Kidney (tissue), 14 donors: ENCODE data around the gene PRICKLE2. TPM values are rescaled to one million over a fixed set of nuclear protein-coding genes. Genes with fewer than 3 reads are reported as not detected.

Experiments
- DNase-seq, 5 donors: peaks; one replicate each; pipeline ENCODE4 v3.0.0-alpha.2; 2013 to 2020
- FAIRE-seq: peaks from 2 replicates; lab custom pipeline; 2012; peaks lifted over from hg19 to GRCh38; lab: Jason Lieb, UNC
- H3K27ac ChIP-seq, 2 donors: one replicate each; pipeline ENCODE4 v1.7.0; 2013; ENCODE audit warnings: low read depth in 2 of 2, low read length in 2 of 2, inconsistent platforms in 1 of 2
- H3K27me3 ChIP-seq: one replicate; pipeline ENCODE4 v1.7.1; 2013; ENCODE audit warnings: low read length, inconsistent platforms; ENCODE audit not compliant: control insufficient read depth, insufficient read depth
- H3K36me3 ChIP-seq, 3 donors: one replicate each; pipeline versions ENCODE4 v1.7.0 to v1.7.1; 2013; ENCODE audit warnings: low read length in 3 of 3, control low read depth in 1 of 3, inconsistent platforms in 1 of 3; ENCODE audit not compliant: insufficient read depth in 3 of 3, control insufficient read depth in 2 of 3
- H3K4me1 ChIP-seq, 3 donors: one replicate each; pipeline versions ENCODE4 v1.7.0 to v1.7.1; 2013; ENCODE audit warnings: low read length in 3 of 3, inconsistent platforms in 1 of 3, low read depth in 1 of 3; ENCODE audit not compliant: control insufficient read depth in 2 of 3, insufficient read depth in 2 of 3
- H3K4me3 ChIP-seq, 3 donors: one replicate each; pipeline versions ENCODE4 v1.7.0 to v1.8.1; 2013; ENCODE audit warnings: low read length in 3 of 3, control low read depth in 1 of 3, inconsistent platforms in 1 of 3
- H3K9ac ChIP-seq, 3 donors: one replicate each; pipeline versions ENCODE4 v1.7.0 to v1.7.1; 2013; ENCODE audit warnings: low read length in 3 of 3, control low read depth in 1 of 3, inconsistent platforms in 1 of 3
- H3K9me3 ChIP-seq, 3 donors: one replicate each; pipeline versions ENCODE4 v1.7.0 to v1.7.1; 2013; ENCODE audit warnings: low read length in 3 of 3, control low read depth in 1 of 3, inconsistent platforms in 1 of 3; ENCODE audit not compliant: control insufficient read depth in 2 of 3, insufficient read depth in 1 of 3
- intact Hi-C: fragments of 100-400 bp; cut with DNase I; formaldehyde crosslinking; loops from one replicate; pipeline ENCODE4 v1.11.1; 2022
- polyA plus RNA-seq: library from polyadenylated mRNA; stranded (reverse); fragments of 350-450 nt; fragmentation: Illumina TruSeq; extraction: RNeasy Lipid Tissue Mini Kit (QIAGEN cat#74804); gene quantifications from one replicate; pipeline ENCODE4 v1.2.3, GENCODE V29; 2014; ENCODE audit warnings: low read depth, low replicate concordance; ENCODE audit not compliant: insufficient read depth
- total RNA-seq: library from RNA; stranded (reverse); fragmentation: NEBNext Ultra II Directional; extraction: Animal tissue kit (Norgen Biotek cat#: 25700); gene quantifications from one replicate; pipeline ENCODE4 v1.2.1, GENCODE V29; 2021
- TF ChIP-seq, protein P1 (sequence below): IDR thresholded peaks from 3 replicates; pipeline ENCODE4 v1.5.1; 2012; ENCODE audit warnings: mild to moderate bottlenecking, moderate library complexity, borderline replicate concordance; ENCODE audit not compliant: insufficient read depth; ENCODE audit errors: extremely low read depth
- donor health status: control.
- donor health status: control.
- donor health status: control.
- donor health status: control.
- donor health status: control.
- donor health status: DM: yes; HTN: yes; CAD: no.
- donor health status: Normal renal cell carcinoma (clear cell type).

PRICKLE2 gene
- total and polyA plus RNA-seq, 2 donors from 2014 or later: 3.5 to 22.9 TPM

DNA sequence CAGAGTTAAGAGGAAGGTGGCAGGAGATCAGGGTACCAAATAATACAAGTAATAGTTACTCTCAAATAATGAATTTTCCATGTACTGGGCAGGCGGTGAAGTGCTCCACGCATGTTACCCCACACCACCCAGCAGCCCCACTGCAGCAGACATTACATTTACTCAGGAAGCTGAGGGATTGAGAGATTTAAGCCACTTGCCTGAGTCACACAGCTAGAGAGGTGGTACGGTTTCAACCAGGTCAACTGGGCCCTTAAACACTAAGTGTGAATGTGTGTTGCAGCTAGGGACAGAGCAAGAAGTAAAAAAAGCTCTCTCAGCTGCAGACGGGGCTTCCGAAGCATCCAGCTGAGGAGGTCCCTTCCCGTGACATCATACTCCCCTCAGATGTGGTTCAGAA is 91.3 kb downstream of the PRICKLE2 start:
- H3K27ac ChIP-seq: no peak overlapping the region
- no peaks in the 10 kb centered on the region for H3K4me1 ChIP-seq
- no peak overlapping the region for H3K9ac ChIP-seq
- DNase-seq (no peak), FAIRE-seq (no peak)
- H3K4me3 ChIP-seq: no peak overlapping the region
- TF ChIP-seq, protein P1, sequence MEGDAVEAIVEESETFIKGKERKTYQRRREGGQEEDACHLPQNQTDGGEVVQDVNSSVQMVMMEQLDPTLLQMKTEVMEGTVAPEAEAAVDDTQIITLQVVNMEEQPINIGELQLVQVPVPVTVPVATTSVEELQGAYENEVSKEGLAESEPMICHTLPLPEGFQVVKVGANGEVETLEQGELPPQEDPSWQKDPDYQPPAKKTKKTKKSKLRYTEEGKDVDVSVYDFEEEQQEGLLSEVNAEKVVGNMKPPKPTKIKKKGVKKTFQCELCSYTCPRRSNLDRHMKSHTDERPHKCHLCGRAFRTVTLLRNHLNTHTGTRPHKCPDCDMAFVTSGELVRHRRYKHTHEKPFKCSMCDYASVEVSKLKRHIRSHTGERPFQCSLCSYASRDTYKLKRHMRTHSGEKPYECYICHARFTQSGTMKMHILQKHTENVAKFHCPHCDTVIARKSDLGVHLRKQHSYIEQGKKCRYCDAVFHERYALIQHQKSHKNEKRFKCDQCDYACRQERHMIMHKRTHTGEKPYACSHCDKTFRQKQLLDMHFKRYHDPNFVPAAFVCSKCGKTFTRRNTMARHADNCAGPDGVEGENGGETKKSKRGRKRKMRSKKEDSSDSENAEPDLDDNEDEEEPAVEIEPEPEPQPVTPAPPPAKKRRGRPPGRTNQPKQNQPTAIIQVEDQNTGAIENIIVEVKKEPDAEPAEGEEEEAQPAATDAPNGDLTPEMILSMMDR: no peak
- H3K9me3 ChIP-seq: no peaks in the 10 kb centered on the region
- no peaks in the 10 kb centered on the region for H3K36me3 ChIP-seq
- H3K27me3 ChIP-seq: no peaks in the 10 kb centered on the region
- intact Hi-C loops: no loop called here

DNA sequence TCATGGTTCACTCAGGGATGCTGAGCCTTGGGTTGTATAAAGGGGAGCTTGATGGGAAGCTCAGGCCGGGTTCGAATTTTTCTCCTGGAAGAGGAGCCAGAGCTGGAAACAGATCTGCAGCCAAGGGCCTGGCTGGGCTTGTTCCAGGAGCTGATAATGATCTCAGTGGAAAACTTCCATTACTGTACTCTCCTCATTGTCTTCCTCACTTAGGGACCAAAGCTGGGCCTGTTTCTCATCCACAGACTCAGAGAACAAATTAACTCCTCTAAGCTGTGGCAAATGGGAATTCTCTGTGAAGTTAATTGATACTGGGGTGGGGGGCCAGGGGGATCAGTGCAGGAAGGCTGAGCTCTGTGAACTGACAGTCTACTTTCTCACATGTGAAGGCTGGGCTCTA is 92.0 kb downstream of the PRICKLE2 start:
- Histone ChIP-seq H3K36me3 (no peaks in the 10 kb centered on the region), H3K27me3 (no peaks in the 10 kb centered on the region), H3K27ac (no peak overlapping the region), H3K9ac (no peak overlapping the region), H3K9me3 (no peaks in the 10 kb centered on the region), H3K4me1 (no peaks in the 10 kb centered on the region), H3K4me3 (no peak overlapping the region)
- DNase-seq: no peak
- no peak for FAIRE-seq
- intact Hi-C loops: no loop called here
- TF ChIP-seq, protein P1: no peak

DNA sequence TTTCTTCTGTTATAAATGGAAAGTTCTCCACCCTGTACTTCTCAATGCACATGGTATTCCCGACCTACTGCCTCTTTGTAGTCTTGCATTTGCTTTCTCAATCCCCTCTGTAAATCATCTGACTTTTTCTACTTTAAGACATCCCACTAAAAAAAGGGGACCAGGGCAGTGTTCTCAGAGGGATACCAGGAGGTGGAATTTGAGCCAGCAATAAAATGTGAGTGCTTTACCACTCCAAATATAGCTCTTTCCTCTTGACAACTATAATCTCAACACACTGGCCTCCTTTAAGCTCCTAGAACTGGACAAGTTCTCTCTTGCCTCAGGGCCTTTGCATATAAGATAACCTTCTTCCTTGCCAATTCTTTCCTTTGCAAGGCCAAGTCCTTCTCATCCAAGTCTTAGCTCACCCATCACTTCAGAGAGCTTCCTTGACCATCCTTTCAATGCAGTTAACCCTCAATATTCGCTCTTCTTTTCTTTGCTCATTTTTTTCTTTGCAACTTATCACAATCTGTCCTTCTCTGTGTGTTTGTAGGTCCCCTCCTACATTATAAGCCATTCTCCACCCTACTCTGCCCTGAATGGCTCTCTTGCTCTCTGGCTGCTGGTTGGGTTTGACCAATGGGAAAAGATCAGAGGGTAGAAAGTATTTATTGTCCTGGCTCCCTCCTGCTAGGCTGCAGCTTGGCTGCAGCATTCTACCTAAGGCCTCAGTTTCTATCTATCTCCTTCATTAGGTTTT is 93.4 kb downstream of the PRICKLE2 start:
- H3K4me1 ChIP-seq: no peaks in the 10 kb centered on the region
- H3K9ac ChIP-seq: no peak overlapping the region
- no peaks in the 10 kb centered on the region for H3K27me3 ChIP-seq
- no peak overlapping the region for H3K27ac ChIP-seq
- intact Hi-C loops: no loop called here
- H3K4me3 ChIP-seq: no peak overlapping the region
- DNase-seq: peak in 2 of 5 donors; percentile 37 to 45
- no peaks in the 10 kb centered on the region for H3K36me3 ChIP-seq
- H3K9me3 ChIP-seq: no peaks in the 10 kb centered on the region
- TF ChIP-seq, protein P1: no peak
- no peak for FAIRE-seq
